Measurements from ENCODE around the gene SLC10A7. TPM values are rescaled to one million over a fixed set of nuclear protein-coding genes. Genes with fewer than 3 reads are reported as not detected.

SLC10A7 gene
- total and polyA plus RNA-seq, 9 of the 15 experiments (the other 6 are each of a cell fraction or from before 2014, with no cell fraction given), result 6.4 to 22.8 (median 16.1) TPM

DNA sequence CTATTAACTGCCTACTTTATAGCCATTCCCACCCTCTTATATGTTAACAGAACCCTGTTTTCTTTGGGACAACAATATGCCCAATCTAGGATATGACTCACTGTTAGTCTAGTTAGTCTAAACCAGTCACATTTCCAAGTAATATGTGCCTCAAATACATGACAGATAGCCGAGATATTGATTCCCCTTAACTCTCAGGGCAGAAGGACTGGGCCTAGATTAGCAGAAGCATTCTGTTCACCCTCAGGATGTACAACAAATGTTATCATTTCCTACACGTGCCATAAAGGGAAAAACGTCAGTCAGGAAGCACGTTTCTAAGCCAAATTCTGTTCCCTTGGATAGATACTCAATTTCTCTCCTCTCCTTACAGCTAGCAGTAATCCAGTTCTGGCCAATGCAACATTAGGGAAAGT is 114.1 kb downstream of the SLC10A7 start (continued):
- TF ChIP-seq NFYB (IDR thresholded peaks at IDR 0.05; ENCODE audit: extremely low read depth, insufficient read length) (no peak), GATAD2A (IDR thresholded peaks at IDR 0.05) (no peak), KDM1A (IDR thresholded peaks at IDR 0.05) (peak; percentile 49 to 60; a peak in 2 of 4 replicates), RBM25 (IDR thresholded peaks at IDR 0.05; ENCODE audit: low read depth, low read length, severe bottlenecking) (no peak), POLR2AphosphoS5 (IDR thresholded peaks at IDR 0.05; ENCODE audit: control insufficient read depth, insufficient read depth, low read depth, low read length) (peak; percentile 89), FOXM1 (IDR thresholded peaks at IDR 0.05; ENCODE audit: low read depth) (peak; percentile 53; the same call in 1 of the 2 replicates), FOXM1 (CRISPR knock-in tag; IDR thresholded peaks at IDR 0.05; ENCODE audit: low read depth) (no peak), PHB2 (IDR thresholded peaks at IDR 0.05; ENCODE audit: low read depth) (peak; percentile 45; the same call in 1 of the 2 replicates), GATA2 (CRISPR knock-in tag; IDR thresholded peaks at IDR 0.05) (peak; percentile 75; the same call in 1 of the 2 replicates), SMARCE1 (IDR thresholded peaks at IDR 0.05) (peak; percentile 71; the same call in 1 of the 2 replicates), ZNF212 (CRISPR knock-in tag; IDR thresholded peaks at IDR 0.05) (no peak), NFATC3 (IDR thresholded peaks at IDR 0.05) (no peak), HDAC1 (IDR thresholded peaks at IDR 0.05) (peak in 1 of 2 experiments; percentile 43; a peak in 1 of 4 replicates), ZNF79 (CRISPR knock-in tag; IDR thresholded peaks at IDR 0.05; ENCODE audit: low read depth) (no peak), TCF3 (CRISPR knock-in tag; IDR thresholded peaks at IDR 0.05) (peak; percentile 93), MTA2 (IDR thresholded peaks at IDR 0.05; ENCODE audit: low read depth) (peak; percentile 44; the same call in 1 of the 2 replicates), CC2D1A (IDR thresholded peaks at IDR 0.05) (peak; percentile 60; the same call in 1 of the 2 replicates), SOX6 (IDR thresholded peaks at IDR 0.05) (peak; percentile 58)
- TF ChIP-seq, protein P1, sequence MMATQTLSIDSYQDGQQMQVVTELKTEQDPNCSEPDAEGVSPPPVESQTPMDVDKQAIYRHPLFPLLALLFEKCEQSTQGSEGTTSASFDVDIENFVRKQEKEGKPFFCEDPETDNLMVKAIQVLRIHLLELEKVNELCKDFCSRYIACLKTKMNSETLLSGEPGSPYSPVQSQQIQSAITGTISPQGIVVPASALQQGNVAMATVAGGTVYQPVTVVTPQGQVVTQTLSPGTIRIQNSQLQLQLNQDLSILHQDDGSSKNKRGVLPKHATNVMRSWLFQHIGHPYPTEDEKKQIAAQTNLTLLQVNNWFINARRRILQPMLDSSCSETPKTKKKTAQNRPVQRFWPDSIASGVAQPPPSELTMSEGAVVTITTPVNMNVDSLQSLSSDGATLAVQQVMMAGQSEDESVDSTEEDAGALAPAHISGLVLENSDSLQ (IDR thresholded peaks at IDR 0.05), result peak; percentile 24; the same call in 1 of the 2 replicates
- TF ChIP-seq, protein P2, sequence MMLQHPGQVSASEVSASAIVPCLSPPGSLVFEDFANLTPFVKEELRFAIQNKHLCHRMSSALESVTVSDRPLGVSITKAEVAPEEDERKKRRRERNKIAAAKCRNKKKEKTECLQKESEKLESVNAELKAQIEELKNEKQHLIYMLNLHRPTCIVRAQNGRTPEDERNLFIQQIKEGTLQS (IDR thresholded peaks at IDR 0.05), result peak; percentile 54
- TF ChIP-seq, protein P2 (CRISPR knock-in tag; conservative IDR thresholded peaks at IDR 0.05), result no peak
- TF ChIP-seq, protein P3, sequence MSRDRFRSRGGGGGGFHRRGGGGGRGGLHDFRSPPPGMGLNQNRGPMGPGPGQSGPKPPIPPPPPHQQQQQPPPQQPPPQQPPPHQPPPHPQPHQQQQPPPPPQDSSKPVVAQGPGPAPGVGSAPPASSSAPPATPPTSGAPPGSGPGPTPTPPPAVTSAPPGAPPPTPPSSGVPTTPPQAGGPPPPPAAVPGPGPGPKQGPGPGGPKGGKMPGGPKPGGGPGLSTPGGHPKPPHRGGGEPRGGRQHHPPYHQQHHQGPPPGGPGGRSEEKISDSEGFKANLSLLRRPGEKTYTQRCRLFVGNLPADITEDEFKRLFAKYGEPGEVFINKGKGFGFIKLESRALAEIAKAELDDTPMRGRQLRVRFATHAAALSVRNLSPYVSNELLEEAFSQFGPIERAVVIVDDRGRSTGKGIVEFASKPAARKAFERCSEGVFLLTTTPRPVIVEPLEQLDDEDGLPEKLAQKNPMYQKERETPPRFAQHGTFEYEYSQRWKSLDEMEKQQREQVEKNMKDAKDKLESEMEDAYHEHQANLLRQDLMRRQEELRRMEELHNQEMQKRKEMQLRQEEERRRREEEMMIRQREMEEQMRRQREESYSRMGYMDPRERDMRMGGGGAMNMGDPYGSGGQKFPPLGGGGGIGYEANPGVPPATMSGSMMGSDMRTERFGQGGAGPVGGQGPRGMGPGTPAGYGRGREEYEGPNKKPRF (IDR thresholded peaks at IDR 0.05; ENCODE audit: low read depth, low read length), result no peak
- TF ChIP-seq, protein P4, sequence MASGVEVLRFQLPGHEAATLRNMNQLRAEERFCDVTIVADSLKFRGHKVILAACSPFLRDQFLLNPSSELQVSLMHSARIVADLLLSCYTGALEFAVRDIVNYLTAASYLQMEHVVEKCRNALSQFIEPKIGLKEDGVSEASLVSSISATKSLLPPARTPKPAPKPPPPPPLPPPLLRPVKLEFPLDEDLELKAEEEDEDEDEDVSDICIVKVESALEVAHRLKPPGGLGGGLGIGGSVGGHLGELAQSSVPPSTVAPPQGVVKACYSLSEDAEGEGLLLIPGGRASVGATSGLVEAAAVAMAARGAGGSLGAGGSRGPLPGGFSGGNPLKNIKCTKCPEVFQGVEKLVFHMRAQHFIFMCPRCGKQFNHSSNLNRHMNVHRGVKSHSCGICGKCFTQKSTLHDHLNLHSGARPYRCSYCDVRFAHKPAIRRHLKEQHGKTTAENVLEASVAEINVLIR (CRISPR knock-in tag; IDR thresholded peaks at IDR 0.05), result 0 out of 2 replicates have a peak, but pooled peaks have one; percentile 5
- TF ChIP-seq, protein P5, sequence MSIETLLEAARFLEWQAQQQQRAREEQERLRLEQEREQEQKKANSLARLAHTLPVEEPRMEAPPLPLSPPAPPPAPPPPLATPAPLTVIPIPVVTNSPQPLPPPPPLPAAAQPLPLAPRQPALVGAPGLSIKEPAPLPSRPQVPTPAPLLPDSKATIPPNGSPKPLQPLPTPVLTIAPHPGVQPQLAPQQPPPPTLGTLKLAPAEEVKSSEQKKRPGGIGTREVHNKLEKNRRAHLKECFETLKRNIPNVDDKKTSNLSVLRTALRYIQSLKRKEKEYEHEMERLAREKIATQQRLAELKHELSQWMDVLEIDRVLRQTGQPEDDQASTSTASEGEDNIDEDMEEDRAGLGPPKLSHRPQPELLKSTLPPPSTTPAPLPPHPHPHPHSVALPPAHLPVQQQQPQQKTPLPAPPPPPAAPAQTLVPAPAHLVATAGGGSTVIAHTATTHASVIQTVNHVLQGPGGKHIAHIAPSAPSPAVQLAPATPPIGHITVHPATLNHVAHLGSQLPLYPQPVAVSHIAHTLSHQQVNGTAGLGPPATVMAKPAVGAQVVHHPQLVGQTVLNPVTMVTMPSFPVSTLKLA (conservative IDR thresholded peaks at IDR 0.05), result peak; percentile 20 to 61; a peak in 1 of 4 replicates

Data from K562 (cell line).